Measurements from ENCODE around the gene P3H1. TPM values are rescaled to one million over a fixed set of nuclear protein-coding genes. Genes with fewer than 3 reads are reported as not detected.

Gene P3H1
- total and polyA plus RNA-seq, 2 of the 13 experiments (the other 11 are each of a cell fraction or from before 2014, with no cell fraction given) = 64.6 to 120 TPM

DNA sequence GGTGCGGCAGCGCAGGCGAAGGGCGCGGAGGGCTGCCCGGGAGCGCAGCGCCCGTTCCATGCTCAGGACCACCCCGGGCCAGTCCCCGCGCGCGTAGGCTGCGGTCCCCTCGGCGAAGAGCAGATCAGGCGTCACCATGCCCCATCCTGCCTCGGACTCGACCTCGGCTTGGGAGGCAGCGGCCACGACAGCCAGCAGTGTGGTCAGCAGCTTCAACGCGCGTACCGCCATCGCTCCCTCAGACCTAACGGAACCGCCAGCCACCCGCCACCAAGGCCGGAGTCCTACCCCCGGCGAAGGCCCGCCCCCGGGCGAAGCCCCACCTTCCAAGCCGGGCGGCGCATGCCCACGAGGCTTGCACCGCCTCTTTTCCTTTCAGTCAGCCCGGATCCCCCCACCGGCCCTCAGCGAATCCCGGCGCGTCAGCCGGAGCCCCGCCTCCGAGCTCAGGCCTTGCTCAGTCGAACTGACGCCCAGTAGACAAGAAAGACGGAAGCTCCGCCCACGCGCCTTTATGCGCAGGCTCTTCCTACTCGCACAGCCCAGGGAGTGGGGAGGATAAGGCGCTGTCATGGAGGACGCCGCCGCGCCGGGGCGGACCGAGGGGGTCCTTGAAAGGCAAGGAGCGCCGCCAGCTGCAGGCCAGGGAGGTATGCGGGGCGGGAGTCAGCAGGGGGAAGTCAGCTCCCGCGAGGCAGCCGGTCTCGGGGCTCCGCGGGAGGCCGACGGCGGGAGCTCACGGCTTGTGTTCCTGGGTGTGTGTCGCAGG is at the start of gene P3H1, which contains the start of gene C1orf50 (continued):
- TF ChIP-seq TEAD2 (CRISPR knock-in tag; IDR thresholded peaks at IDR 0.05) (0 out of 2 replicates have a peak, but pooled peaks have one; percentile 23), KDM6A (CRISPR knock-in tag; IDR thresholded peaks at IDR 0.05; ENCODE audit: low read depth) (no peak), ELF4 (CRISPR knock-in tag; IDR thresholded peaks at IDR 0.05; ENCODE audit: borderline replicate concordance) (no peak; the same call in 1 of the 2 replicates), KDM4B (CRISPR knock-in tag; IDR thresholded peaks at IDR 0.05) (peak; percentile 30), SNAI1 (CRISPR knock-in tag; IDR thresholded peaks at IDR 0.05; ENCODE audit: borderline replicate concordance) (peak; percentile 66; the same call in 1 of the 2 replicates), ZNF772 (CRISPR knock-in tag; IDR thresholded peaks at IDR 0.05) (peak; percentile 84), ZNF839 (CRISPR knock-in tag; IDR thresholded peaks at IDR 0.05; ENCODE audit: borderline replicate concordance) (0 out of 2 replicates have a peak, but pooled peaks have one; percentile 53), HNRNPLL (IDR thresholded peaks at IDR 0.05; ENCODE audit: low read depth, low read length, poor library complexity, severe bottlenecking) (peak; percentile 89), ZNF713 (CRISPR knock-in tag; IDR thresholded peaks at IDR 0.05) (0 out of 2 replicates have a peak, but pooled peaks have one; percentile 74), NCOA1 (CRISPR knock-in tag; IDR thresholded peaks at IDR 0.05) (peak; percentile 90), TRIM24 (CRISPR knock-in tag; IDR thresholded peaks at IDR 0.05) (no peak), CHCHD3 (CRISPR knock-in tag; IDR thresholded peaks at IDR 0.05) (no peak), ZNF432 (CRISPR knock-in tag; IDR thresholded peaks at IDR 0.05; ENCODE audit: borderline replicate concordance) (no peak), REL (CRISPR knock-in tag; conservative IDR thresholded peaks at IDR 0.05) (no peak), NR2F2 (IDR thresholded peaks at IDR 0.05; ENCODE audit: borderline replicate concordance, low read depth) (no peak)
- TF ChIP-seq, protein P1, sequence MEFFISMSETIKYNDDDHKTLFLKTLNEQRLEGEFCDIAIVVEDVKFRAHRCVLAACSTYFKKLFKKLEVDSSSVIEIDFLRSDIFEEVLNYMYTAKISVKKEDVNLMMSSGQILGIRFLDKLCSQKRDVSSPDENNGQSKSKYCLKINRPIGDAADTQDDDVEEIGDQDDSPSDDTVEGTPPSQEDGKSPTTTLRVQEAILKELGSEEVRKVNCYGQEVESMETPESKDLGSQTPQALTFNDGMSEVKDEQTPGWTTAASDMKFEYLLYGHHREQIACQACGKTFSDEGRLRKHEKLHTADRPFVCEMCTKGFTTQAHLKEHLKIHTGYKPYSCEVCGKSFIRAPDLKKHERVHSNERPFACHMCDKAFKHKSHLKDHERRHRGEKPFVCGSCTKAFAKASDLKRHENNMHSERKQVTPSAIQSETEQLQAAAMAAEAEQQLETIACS (CRISPR knock-in tag; IDR thresholded peaks at IDR 0.05) = peak; percentile 46; the same call in 1 of the 2 replicates
- TF ChIP-seq, protein P2, sequence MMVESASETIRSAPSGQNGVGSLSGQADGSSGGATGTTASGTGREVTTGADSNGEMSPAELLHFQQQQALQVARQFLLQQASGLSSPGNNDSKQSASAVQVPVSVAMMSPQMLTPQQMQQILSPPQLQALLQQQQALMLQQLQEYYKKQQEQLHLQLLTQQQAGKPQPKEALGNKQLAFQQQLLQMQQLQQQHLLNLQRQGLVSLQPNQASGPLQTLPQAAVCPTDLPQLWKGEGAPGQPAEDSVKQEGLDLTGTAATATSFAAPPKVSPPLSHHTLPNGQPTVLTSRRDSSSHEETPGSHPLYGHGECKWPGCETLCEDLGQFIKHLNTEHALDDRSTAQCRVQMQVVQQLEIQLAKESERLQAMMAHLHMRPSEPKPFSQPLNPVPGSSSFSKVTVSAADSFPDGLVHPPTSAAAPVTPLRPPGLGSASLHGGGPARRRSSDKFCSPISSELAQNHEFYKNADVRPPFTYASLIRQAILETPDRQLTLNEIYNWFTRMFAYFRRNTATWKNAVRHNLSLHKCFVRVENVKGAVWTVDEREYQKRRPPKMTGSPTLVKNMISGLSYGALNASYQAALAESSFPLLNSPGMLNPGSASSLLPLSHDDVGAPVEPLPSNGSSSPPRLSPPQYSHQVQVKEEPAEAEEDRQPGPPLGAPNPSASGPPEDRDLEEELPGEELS (CRISPR knock-in tag; IDR thresholded peaks at IDR 0.05) = peak; percentile 10; the same call in 1 of the 2 replicates
- TF ChIP-seq, protein P3, sequence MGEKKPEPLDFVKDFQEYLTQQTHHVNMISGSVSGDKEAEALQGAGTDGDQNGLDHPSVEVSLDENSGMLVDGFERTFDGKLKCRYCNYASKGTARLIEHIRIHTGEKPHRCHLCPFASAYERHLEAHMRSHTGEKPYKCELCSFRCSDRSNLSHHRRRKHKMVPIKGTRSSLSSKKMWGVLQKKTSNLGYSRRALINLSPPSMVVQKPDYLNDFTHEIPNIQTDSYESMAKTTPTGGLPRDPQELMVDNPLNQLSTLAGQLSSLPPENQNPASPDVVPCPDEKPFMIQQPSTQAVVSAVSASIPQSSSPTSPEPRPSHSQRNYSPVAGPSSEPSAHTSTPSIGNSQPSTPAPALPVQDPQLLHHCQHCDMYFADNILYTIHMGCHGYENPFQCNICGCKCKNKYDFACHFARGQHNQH (CRISPR knock-in tag; IDR thresholded peaks at IDR 0.05) = no peak
- TF ChIP-seq, protein P4, sequence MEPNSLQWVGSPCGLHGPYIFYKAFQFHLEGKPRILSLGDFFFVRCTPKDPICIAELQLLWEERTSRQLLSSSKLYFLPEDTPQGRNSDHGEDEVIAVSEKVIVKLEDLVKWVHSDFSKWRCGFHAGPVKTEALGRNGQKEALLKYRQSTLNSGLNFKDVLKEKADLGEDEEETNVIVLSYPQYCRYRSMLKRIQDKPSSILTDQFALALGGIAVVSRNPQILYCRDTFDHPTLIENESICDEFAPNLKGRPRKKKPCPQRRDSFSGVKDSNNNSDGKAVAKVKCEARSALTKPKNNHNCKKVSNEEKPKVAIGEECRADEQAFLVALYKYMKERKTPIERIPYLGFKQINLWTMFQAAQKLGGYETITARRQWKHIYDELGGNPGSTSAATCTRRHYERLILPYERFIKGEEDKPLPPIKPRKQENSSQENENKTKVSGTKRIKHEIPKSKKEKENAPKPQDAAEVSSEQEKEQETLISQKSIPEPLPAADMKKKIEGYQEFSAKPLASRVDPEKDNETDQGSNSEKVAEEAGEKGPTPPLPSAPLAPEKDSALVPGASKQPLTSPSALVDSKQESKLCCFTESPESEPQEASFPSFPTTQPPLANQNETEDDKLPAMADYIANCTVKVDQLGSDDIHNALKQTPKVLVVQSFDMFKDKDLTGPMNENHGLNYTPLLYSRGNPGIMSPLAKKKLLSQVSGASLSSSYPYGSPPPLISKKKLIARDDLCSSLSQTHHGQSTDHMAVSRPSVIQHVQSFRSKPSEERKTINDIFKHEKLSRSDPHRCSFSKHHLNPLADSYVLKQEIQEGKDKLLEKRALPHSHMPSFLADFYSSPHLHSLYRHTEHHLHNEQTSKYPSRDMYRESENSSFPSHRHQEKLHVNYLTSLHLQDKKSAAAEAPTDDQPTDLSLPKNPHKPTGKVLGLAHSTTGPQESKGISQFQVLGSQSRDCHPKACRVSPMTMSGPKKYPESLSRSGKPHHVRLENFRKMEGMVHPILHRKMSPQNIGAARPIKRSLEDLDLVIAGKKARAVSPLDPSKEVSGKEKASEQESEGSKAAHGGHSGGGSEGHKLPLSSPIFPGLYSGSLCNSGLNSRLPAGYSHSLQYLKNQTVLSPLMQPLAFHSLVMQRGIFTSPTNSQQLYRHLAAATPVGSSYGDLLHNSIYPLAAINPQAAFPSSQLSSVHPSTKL (CRISPR knock-in tag; IDR thresholded peaks at IDR 0.05) = peak; percentile 40; the same call in 1 of the 2 replicates
- TF ChIP-seq, protein P5, sequence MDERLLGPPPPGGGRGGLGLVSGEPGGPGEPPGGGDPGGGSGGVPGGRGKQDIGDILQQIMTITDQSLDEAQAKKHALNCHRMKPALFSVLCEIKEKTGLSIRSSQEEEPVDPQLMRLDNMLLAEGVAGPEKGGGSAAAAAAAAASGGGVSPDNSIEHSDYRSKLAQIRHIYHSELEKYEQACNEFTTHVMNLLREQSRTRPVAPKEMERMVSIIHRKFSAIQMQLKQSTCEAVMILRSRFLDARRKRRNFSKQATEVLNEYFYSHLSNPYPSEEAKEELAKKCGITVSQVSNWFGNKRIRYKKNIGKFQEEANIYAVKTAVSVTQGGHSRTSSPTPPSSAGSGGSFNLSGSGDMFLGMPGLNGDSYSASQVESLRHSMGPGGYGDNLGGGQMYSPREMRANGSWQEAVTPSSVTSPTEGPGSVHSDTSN (CRISPR knock-in tag; IDR thresholded peaks at IDR 0.05) = no peak

Measured in HepG2 (cell line).